C4-2B (cell line): ENCODE measurements around the gene PLIN4.

Source experiments
- ZFX ChIP-seq: fragments of 450-650 bp; IDR thresholded peaks from 2 replicates; pipeline ENCODE4 v1.6.1; 2017
- TF ChIP-seq, protein P1 (sequence below): fragments of 450-650 bp; conservative IDR thresholded peaks from 2 replicates; pipeline ENCODE4 v1.5.1; 2017; ENCODE audit warnings: mild to moderate bottlenecking

DNA sequence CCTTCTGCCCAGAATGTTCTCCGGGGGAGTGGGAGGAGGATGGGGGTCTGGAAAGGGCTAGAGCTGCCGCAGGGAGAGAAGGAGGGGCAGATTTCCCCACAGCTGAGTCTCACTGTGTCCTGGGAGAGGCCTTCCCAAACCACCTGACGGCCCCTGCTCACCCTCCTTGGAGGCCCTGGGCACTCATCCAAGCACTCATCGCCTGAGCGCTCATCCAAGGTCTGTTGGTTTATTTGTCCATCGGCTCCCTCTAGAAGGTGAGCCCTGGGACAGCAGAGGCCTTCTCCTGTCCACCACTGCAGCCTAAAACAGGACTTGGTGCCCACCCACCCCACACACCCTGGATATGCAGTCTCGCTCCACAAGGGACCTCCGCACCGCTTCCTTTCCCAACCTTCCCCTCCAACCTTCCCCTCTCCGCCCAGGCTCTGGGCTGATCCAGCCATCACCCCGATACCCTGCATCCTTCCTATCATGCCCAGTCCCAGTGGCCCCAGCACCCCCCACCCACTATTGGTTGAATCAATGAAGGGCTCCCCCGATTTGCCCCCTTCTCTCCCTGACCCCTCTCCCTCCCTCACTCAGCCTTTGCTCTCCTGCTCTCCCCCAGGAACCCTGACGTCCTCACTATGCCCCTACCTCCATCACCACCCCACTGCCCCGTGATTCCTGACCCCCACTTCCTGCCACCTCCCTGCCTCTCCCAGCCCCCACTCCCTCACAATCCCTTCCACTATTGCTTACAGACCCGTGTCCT is 62.4 kb downstream of the PLIN4 start:
- TF ChIP-seq, protein P1, sequence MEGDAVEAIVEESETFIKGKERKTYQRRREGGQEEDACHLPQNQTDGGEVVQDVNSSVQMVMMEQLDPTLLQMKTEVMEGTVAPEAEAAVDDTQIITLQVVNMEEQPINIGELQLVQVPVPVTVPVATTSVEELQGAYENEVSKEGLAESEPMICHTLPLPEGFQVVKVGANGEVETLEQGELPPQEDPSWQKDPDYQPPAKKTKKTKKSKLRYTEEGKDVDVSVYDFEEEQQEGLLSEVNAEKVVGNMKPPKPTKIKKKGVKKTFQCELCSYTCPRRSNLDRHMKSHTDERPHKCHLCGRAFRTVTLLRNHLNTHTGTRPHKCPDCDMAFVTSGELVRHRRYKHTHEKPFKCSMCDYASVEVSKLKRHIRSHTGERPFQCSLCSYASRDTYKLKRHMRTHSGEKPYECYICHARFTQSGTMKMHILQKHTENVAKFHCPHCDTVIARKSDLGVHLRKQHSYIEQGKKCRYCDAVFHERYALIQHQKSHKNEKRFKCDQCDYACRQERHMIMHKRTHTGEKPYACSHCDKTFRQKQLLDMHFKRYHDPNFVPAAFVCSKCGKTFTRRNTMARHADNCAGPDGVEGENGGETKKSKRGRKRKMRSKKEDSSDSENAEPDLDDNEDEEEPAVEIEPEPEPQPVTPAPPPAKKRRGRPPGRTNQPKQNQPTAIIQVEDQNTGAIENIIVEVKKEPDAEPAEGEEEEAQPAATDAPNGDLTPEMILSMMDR, result no peak
- TF ChIP-seq ZFX, result no peak
